Measurements from ENCODE around the gene GTF2H2. TPM values are rescaled to one million over a fixed set of nuclear protein-coding genes. Genes with fewer than 3 reads are reported as not detected.

GTF2H2 gene
- total RNA-seq = 38.0 and 54.4 TPM in 2 replicates

GRCh38 chr5:71067262-71067928 is at the start of gene GTF2H2:
Gene GTF2H2 (minus strand): TSS chr5:71067676. CDS start chr5:71062763, 4,913 bp downstream.

GRCh38 chr5:71025289-71025953 is 42.1 kb downstream of the GTF2H2 start, which contains the start of gene NAIP:
Gene NAIP (minus strand): TSS chr5:71025339. CDS start chr5:71012915, 12,424 bp downstream.

Other genes starting within 250 kb of the GTF2H2 start
- gene SERF1A, start 167.0 kb downstream of the GTF2H2 start, total RNA-seq = 8.4 and 9.8 TPM in 2 replicates
- 38.0 and 43.3 TPM in 2 replicates for gene SMN1, start 142.6 kb downstream of the GTF2H2 start, total RNA-seq
- 7.8 and 8.1 TPM in 2 replicates for gene NAIP, start 42.3 kb downstream of the GTF2H2 start, total RNA-seq

All from articular chondrocyte of knee joint (primary cell).